Neural crest cell (in vitro differentiated cells): ENCODE data around the gene TNKS1BP1. TPM values are rescaled to one million over a fixed set of nuclear protein-coding genes. Genes with fewer than 3 reads are reported as not detected.

Experiments
- DNase-seq: peaks from one replicate; pipeline ENCODE4 v3.0.0; 2021; ENCODE audit warnings: low read depth, mixed read lengths, low spot score
- H3K27ac Mint-ChIP-seq: one replicate; pipeline ENCODE4 v1.8.0; 2021; ENCODE audit warnings: mild to moderate bottlenecking, mixed read lengths; ENCODE audit not compliant: unreplicated experiment
- H3K27me3 Mint-ChIP-seq: 2 replicates; pipeline ENCODE4 v1.8.0; 2021; ENCODE audit warnings: low read depth, mild to moderate bottlenecking, mixed read lengths
- H3K36me3 Mint-ChIP-seq: 2 replicates; pipeline ENCODE4 v1.8.0; 2021; ENCODE audit warnings: low read depth, mild to moderate bottlenecking, mixed read lengths
- H3K4me1 Mint-ChIP-seq: 2 replicates; pipeline ENCODE4 v1.8.0; 2021; ENCODE audit warnings: mixed read lengths
- H3K4me3 Mint-ChIP-seq: one replicate; pipeline ENCODE4 v1.8.0; 2021; ENCODE audit warnings: mild to moderate bottlenecking, mixed read lengths
- H3K9me3 Mint-ChIP-seq: 2 replicates; pipeline ENCODE4 v1.8.0; 2021; ENCODE audit warnings: mixed read lengths
- total RNA-seq: library from RNA; stranded (reverse); gene quantifications from 2 replicates; pipeline ENCODE4 v1.2.1, GENCODE V29; 2021
- TF ChIP-seq, protein P1 (sequence below): fragments of 200-600 bp; sonication (generic); conservative IDR thresholded peaks from 2 replicates; pipeline ENCODE4 v1.5.0; 2021; ENCODE audit warnings: antibody characterized with exemption, mild to moderate bottlenecking

The TNKS1BP1 gene
- total RNA-seq, 1 donor from 2014 or later, result 114 TPM

DNA sequence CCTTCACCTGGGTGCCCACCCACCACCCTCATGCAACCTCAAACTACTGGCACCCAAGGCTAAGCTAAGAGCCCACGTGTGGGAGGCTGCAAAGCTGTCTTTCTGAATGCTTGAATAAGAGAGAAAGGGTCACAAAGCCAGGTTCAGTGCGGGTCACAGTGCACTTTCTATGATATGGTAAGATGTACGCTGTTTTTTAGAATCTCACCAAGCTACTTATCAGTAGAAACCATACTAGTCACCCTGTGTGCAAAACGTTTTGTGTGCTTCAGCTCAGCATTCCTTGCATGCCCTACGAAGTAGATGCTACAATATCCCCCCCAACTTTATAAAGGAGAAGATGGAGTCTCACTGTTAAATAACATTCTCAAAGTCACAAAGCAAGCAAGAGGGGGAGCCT lies 28.3 kb upstream of the TNKS1BP1 start:
- Mint-ChIP-seq H3K27ac (peak overlapping the region; percentile 21), H3K4me1 (peaks cover 28% of the 10 kb centered on the region), H3K36me3 (peaks cover 5% of the 10 kb centered on the region), H3K4me3 (no peak overlapping the region), H3K9me3 (peaks cover 5% of the 10 kb centered on the region), H3K27me3 (peaks cover 4% of the 10 kb centered on the region)
- DNase-seq, result no peak
- TF ChIP-seq, protein P1, sequence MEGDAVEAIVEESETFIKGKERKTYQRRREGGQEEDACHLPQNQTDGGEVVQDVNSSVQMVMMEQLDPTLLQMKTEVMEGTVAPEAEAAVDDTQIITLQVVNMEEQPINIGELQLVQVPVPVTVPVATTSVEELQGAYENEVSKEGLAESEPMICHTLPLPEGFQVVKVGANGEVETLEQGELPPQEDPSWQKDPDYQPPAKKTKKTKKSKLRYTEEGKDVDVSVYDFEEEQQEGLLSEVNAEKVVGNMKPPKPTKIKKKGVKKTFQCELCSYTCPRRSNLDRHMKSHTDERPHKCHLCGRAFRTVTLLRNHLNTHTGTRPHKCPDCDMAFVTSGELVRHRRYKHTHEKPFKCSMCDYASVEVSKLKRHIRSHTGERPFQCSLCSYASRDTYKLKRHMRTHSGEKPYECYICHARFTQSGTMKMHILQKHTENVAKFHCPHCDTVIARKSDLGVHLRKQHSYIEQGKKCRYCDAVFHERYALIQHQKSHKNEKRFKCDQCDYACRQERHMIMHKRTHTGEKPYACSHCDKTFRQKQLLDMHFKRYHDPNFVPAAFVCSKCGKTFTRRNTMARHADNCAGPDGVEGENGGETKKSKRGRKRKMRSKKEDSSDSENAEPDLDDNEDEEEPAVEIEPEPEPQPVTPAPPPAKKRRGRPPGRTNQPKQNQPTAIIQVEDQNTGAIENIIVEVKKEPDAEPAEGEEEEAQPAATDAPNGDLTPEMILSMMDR, result no peak

DNA sequence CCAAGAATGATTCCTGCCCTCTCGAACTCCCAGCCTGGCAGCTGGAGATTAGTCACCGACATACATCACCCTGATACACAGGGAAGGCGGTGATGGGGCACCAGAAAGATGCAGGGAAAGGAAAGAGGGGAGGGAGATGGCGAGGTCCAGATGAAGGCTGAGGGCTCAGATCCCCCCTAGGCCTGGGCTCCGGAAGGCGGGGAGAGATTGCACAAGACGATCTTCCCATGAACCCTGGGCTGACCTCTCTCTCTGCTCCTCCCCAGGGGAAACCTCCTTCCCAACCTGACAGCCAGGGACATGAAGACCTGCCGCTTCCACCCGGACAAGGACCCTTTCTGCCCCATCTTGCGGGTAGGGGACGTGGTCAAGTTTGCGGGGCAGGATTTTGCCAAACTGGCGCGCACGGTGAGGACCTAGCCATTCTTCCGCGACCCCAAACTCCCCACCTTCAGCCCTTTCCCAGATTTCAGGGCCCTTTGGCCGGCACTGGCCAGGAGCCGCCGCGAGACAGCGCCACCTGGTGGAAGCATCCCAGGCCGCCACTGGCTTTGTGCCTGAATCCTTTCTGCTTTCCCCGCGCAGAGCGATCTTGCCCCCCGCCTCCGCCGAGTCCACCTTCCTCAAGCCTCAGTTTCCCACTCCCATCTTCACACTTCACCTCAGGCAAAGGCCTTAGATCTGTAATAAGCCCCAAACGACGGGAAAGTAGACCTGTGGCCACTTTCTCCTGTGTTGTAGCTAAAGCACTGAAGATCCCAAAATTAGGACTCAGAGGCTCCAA lies 24.9 kb upstream of the TNKS1BP1 start:
- peaks cover 5% of the 10 kb centered on the region for H3K9me3 Mint-ChIP-seq
- H3K4me3 Mint-ChIP-seq, result no peak overlapping the region
- peaks cover 5% of the 10 kb centered on the region for H3K36me3 Mint-ChIP-seq
- peak overlapping the region; percentile 47 for H3K27ac Mint-ChIP-seq
- TF ChIP-seq, protein P1, result peak; percentile 92
- no peaks in the 10 kb centered on the region for H3K27me3 Mint-ChIP-seq
- DNase-seq, result peak; percentile 86
- peaks cover 33% of the 10 kb centered on the region for H3K4me1 Mint-ChIP-seq

- Mint-ChIP-seq H3K27me3 (no peaks in the 10 kb centered on the region), H3K4me3 (no peak overlapping the region), H3K27ac (no peak overlapping the region), H3K4me1 (peaks cover 28% of the 10 kb centered on the region), H3K36me3 (peaks cover 5% of the 10 kb centered on the region), H3K9me3 (peaks cover 5% of the 10 kb centered on the region)
- TF ChIP-seq, protein P1, result no peak
- DNase-seq, result no peak
These were observed 24.0 kb upstream of the TNKS1BP1 start for GRCh38 chr11:57348636-57349313.

DNA sequence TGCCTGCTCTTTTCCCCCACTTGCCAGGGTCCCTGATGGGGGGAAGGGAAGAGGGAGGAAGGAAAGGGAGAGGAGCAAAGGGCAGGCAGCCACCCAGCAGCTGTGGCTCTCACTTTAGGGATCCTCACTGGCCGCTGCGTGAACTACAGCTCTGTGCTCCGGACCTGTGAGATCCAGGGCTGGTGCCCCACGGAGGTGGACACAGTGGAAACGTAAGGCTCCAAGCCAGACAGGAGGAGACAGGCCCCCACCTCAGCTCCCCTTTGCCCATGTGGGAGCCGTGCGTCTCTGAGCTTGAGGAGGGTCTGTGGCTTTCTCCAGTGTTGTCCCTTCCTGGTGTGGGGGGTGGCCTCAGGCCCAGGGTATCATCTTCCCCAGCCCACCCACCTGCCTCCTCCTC lies 23.3 kb upstream of the TNKS1BP1 start:
- H3K27ac Mint-ChIP-seq, result no peak overlapping the region
- peaks cover 5% of the 10 kb centered on the region for H3K36me3 Mint-ChIP-seq

DNA sequence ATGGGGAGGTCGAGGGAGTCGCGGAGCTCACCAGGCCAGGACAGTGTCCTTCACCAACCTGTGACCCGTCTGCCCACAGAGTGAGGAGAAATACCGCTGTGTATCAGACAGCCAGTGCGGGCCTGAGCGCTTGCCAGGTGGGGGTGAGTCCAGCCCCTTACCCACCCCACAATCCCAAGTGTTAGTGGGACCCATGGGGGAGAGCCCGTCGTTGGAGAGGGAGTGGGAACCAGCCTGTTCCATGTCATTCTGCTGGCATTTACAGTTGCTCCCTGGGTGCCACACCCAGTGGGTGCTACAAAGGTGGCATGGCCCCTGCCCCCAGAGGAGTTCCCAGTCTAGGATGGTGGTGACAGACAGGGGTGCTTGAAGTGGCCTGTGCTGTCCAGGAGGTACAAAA lies 22.6 kb upstream of the TNKS1BP1 start:
- H3K36me3 Mint-ChIP-seq, result peaks cover 5% of the 10 kb centered on the region
- TF ChIP-seq, protein P1, result no peak
- H3K27ac Mint-ChIP-seq, result no peak overlapping the region
- H3K27me3 Mint-ChIP-seq, result no peaks in the 10 kb centered on the region
- peaks cover 18% of the 10 kb centered on the region for H3K4me1 Mint-ChIP-seq
- H3K4me3 Mint-ChIP-seq, result no peak overlapping the region
- DNase-seq, result no peak
- peaks cover 5% of the 10 kb centered on the region for H3K9me3 Mint-ChIP-seq

More for the DNA sequence above, 23.3 kb upstream of the TNKS1BP1 start:
- H3K9me3 Mint-ChIP-seq, result peaks cover 5% of the 10 kb centered on the region
- peaks cover 24% of the 10 kb centered on the region for H3K4me1 Mint-ChIP-seq
- TF ChIP-seq, protein P1, result no peak
- H3K4me3 Mint-ChIP-seq, result no peak overlapping the region
- DNase-seq, result no peak
- no peaks in the 10 kb centered on the region for H3K27me3 Mint-ChIP-seq
